ENCODE data around the gene ZMIZ2. TPM values are rescaled to one million over a fixed set of nuclear protein-coding genes. Genes with fewer than 3 reads are reported as not detected.
"Not testable (repeated sequence)": the region's sequence is repeated elsewhere in the genome, so short reads cannot be mapped to it uniquely, and the experiment has no call there.

ZMIZ2 gene, protein sequence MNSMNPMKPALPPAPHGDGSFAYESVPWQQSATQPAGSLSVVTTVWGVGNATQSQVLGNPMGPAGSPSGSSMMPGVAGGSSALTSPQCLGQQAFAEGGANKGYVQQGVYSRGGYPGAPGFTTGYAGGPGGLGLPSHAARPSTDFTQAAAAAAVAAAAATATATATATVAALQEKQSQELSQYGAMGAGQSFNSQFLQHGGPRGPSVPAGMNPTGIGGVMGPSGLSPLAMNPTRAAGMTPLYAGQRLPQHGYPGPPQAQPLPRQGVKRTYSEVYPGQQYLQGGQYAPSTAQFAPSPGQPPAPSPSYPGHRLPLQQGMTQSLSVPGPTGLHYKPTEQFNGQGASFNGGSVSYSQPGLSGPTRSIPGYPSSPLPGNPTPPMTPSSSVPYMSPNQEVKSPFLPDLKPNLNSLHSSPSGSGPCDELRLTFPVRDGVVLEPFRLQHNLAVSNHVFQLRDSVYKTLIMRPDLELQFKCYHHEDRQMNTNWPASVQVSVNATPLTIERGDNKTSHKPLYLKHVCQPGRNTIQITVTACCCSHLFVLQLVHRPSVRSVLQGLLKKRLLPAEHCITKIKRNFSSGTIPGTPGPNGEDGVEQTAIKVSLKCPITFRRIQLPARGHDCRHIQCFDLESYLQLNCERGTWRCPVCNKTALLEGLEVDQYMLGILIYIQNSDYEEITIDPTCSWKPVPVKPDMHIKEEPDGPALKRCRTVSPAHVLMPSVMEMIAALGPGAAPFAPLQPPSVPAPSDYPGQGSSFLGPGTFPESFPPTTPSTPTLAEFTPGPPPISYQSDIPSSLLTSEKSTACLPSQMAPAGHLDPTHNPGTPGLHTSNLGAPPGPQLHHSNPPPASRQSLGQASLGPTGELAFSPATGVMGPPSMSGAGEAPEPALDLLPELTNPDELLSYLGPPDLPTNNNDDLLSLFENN
- 81.3 TPM for polyA plus RNA-seq (2013, experiment 1 of 4)
- polyA plus RNA-seq (2013, experiment 2 of 4) = 80.1 TPM
- 57.4 TPM for polyA plus RNA-seq (2013, experiment 3 of 4)
- polyA plus RNA-seq (2013, experiment 4 of 4) = 69.0 TPM

DNA sequence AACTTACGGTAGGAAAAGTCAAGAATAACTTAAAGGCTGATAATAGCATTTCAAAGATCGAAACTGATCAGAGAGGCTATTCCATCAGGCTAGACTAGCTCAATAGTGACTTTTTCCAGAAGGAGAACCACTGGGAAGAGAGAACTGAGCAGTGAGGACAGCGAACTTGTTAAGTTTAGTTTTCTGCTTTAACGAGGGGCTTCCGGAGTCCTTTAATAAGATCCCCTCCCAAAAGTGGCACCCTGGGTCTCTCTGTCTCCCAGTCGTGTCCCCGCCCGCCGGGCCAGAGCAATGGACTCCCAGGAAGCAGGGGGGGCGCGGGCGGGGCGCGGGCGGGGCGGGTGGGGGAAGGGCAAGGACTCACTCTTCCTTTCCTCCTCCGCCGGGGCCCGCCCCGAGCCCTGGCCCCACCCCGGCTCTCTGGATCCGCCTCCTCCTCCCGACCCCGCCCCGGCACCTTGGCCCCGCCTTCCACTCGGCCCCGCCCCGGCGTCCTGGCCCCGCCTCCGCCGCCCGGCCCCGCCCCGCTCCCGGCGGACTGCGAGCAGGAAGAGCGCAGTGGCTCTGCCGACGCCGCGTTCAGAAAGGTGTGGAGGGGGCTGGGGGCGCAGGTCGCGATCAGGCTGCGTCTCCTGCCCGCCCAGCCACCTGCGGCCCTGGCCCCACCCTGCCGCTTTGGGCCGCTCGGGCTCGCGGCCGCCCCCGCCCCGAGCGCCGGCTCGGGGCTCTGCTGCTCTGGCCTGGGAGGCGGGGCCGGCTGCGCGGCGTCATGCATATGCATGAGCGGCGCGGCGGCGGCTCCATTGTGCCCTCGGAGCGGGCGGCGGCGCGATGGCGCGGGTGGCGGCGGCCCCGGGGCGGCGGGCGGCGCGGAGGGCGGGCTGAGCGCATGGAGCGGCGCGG, at the start of gene ZMIZ2:
Gene ZMIZ2, plus strand, starts transcription at position 803 of the 903 bp plus-strand sequence. CDS start 7,403 bp downstream, outside the sequence.
- Histone ChIP-seq H3K27ac (ENCODE audit: insufficient read depth, low read depth, low read length, poor library complexity, severe bottlenecking) (peak within 1 kb of the TSS; percentile 63), H3K9me3 (ENCODE audit: control insufficient read depth, low read length) (no peaks in the 10 kb centered on the region), H3K4me1 (ENCODE audit: control insufficient read depth, insufficient read depth, low read length) (peaks cover 13% of the 10 kb centered on the region), H3K27me3 (ENCODE audit: control insufficient read depth, insufficient read depth, low read length, poor library complexity, severe bottlenecking) (no peaks in the 10 kb centered on the region), H3K36me3 (ENCODE audit: control insufficient read depth, insufficient read depth, low read length) (no peaks in the 10 kb centered on the region), H3K4me3 (ENCODE audit: insufficient read depth, low read depth, low read length) (peak within 1 kb of the TSS; percentile 78)
- 2% methylated on average over 90 to 92 of the region's 92 CpGs for WGBS, 2 experiments

DNA sequence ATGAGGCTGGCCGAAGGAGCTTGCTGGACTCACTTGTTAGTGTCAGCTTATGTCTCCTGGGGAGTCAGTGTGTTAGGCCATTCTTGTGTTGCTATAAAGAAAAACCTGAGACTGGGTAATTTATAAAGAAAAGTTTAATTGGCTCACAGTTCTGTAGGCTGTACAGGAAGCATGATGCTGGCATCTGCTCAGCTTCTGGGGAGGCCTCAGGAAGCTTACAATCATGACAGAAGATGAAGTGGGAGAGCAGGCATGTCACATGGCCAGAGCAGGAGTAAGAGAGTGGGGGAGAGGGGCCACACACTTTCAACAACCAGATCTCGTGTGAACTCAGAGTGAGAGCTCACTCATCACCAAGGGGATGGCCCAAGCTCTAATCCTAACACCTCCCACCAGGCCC, 49.0 kb upstream of the ZMIZ2 start:
- H3K4me1 ChIP-seq (ENCODE audit: control insufficient read depth, insufficient read depth, low read length); H3K27me3 ChIP-seq (ENCODE audit: control insufficient read depth, insufficient read depth, low read length, poor library complexity, severe bottlenecking); H3K27ac ChIP-seq (ENCODE audit: insufficient read depth, low read depth, low read length, poor library complexity, severe bottlenecking); H3K9me3 ChIP-seq (ENCODE audit: control insufficient read depth, low read length); H3K4me3 ChIP-seq (ENCODE audit: insufficient read depth, low read depth, low read length): not testable (repeated sequence)
- WGBS, 2 experiments = 83 to 92% methylated on average over 2 of the region's 2 CpGs
- H3K36me3 ChIP-seq (ENCODE audit: control insufficient read depth, insufficient read depth, low read length) = peaks cover 37% of the 10 kb centered on the region

GRCh38 chr7:44700322-44700721, 48.3 kb upstream of the ZMIZ2 start:
- Histone ChIP-seq H3K4me3 (ENCODE audit: insufficient read depth, low read depth, low read length) (no peak overlapping the region), H3K27ac (ENCODE audit: insufficient read depth, low read depth, low read length, poor library complexity, severe bottlenecking) (no peak overlapping the region), H3K4me1 (ENCODE audit: control insufficient read depth, insufficient read depth, low read length) (no peaks in the 10 kb centered on the region), H3K9me3 (ENCODE audit: control insufficient read depth, low read length) (no peaks in the 10 kb centered on the region), H3K36me3 (ENCODE audit: control insufficient read depth, insufficient read depth, low read length) (peaks cover 36% of the 10 kb centered on the region), H3K27me3 (ENCODE audit: control insufficient read depth, insufficient read depth, low read length, poor library complexity, severe bottlenecking) (no peaks in the 10 kb centered on the region)
- WGBS, 2 experiments = 93 to 94% methylated on average over 8 of the region's 8 CpGs

GRCh38 chr7:44703391-44703790, 45.3 kb upstream of the ZMIZ2 start:
- H3K27ac ChIP-seq (ENCODE audit: insufficient read depth, low read depth, low read length, poor library complexity, severe bottlenecking); H3K4me1 ChIP-seq (ENCODE audit: control insufficient read depth, insufficient read depth, low read length); H3K27me3 ChIP-seq (ENCODE audit: control insufficient read depth, insufficient read depth, low read length, poor library complexity, severe bottlenecking); H3K9me3 ChIP-seq (ENCODE audit: control insufficient read depth, low read length); H3K4me3 ChIP-seq (ENCODE audit: insufficient read depth, low read depth, low read length): not testable (repeated sequence)
- peaks cover 21% of the 10 kb centered on the region for H3K36me3 ChIP-seq (ENCODE audit: control insufficient read depth, insufficient read depth, low read length)
- WGBS, 2 experiments = 94 to 96% methylated on average over 10 of the region's 10 CpGs

DNA sequence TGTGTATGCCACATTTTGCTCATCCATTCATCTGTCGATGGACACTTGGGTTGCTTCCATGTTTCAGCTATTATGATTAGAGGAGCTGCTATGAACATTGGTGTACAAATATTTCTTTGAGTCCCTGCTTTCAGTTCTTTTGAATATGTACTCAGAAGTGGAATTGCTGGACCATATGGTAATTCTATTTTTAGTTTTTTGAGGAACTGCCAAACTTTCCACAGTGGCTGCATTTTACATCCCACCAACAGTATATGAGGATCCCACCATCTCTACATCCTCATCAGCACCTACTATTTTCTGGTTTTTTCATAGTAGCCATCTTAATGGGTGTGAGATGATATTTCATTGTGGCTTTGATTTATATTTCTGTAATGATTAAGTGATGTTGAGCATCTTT, 44.7 kb upstream of the ZMIZ2 start:
- no peaks in the 10 kb centered on the region for H3K27me3 ChIP-seq (ENCODE audit: control insufficient read depth, insufficient read depth, low read length, poor library complexity, severe bottlenecking)
- H3K4me1 ChIP-seq (ENCODE audit: control insufficient read depth, insufficient read depth, low read length) = no peaks in the 10 kb centered on the region
- WGBS, 2 experiments = 100% methylated on average over 1 of the region's 1 CpG
- peaks cover 20% of the 10 kb centered on the region for H3K36me3 ChIP-seq (ENCODE audit: control insufficient read depth, insufficient read depth, low read length)
- H3K27ac ChIP-seq (ENCODE audit: insufficient read depth, low read depth, low read length, poor library complexity, severe bottlenecking) = no peak overlapping the region
- no peak overlapping the region for H3K4me3 ChIP-seq (ENCODE audit: insufficient read depth, low read depth, low read length)
- H3K9me3 ChIP-seq (ENCODE audit: control insufficient read depth, low read length) = no peaks in the 10 kb centered on the region

DNA sequence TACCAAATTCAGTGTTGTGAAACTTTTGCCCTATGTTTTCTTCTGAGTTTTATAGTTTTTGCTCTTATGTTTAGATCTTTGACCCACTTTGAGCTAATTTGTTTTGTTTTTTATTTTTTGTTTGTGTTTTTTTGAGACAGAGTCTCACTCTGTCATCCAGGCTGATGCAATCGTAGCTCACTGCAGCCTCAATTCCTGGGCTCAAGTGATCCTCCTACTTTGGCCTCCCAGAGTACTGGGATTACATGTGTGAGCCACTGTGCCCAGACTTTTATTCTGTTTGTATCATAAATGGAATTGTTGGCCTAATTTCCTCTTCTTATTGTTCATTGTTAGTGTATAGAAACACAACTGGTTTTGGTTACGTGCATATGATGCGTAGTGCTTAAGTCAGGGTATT, 43.2 kb upstream of the ZMIZ2 start:
- peaks cover 11% of the 10 kb centered on the region for H3K36me3 ChIP-seq (ENCODE audit: control insufficient read depth, insufficient read depth, low read length)

DNA sequence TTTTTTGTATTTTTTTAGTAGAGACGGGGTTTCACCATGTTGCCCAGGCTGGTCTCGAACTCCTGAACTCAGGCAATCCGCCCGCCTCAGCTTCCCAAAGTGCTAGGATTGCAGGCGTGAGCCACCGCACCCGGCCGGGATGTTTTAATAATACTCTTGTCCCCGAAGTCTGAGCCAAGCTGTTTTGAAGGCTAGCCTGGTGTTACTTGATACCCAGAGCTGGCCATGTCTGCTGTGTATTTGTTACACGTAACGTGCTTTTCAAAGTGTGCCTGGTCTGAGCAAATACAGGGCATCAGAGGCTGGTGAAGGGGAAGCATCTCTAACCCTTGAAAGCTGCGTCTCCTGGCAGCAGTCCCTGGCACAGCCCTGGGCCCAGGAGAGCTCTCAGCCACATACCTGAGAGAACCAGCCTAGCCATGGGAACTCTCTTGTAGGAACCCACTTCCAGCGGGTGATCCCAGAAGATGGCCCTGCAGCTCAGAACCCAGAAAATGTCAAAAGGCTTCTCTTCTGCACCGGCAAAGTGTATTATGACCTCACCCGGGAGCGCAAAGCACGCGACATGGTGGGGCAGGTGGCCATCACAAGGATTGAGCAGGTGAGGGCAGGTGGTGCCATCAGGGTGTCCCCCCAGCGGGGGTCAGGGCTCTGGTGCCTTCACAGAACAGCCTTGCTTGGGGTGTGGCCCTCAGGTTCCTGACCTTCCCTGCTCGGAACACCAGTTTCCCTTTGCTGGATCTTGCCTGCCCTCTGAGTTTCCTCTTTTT, 41.7 kb upstream of the ZMIZ2 start:
- no peaks in the 10 kb centered on the region for H3K27me3 ChIP-seq (ENCODE audit: control insufficient read depth, insufficient read depth, low read length, poor library complexity, severe bottlenecking)
- H3K36me3 ChIP-seq (ENCODE audit: control insufficient read depth, insufficient read depth, low read length) = peaks cover 11% of the 10 kb centered on the region
- no peaks in the 10 kb centered on the region for H3K9me3 ChIP-seq (ENCODE audit: control insufficient read depth, low read length)
- no peak overlapping the region for H3K4me3 ChIP-seq (ENCODE audit: insufficient read depth, low read depth, low read length)
- 95% methylated on average over 20 of the region's 20 CpGs for WGBS, 2 experiments
- H3K27ac ChIP-seq (ENCODE audit: insufficient read depth, low read depth, low read length, poor library complexity, severe bottlenecking) = no peak overlapping the region
- no peaks in the 10 kb centered on the region for H3K4me1 ChIP-seq (ENCODE audit: control insufficient read depth, insufficient read depth, low read length)

More for the DNA sequence above, 43.2 kb upstream of the ZMIZ2 start:
- Histone ChIP-seq H3K4me1 (ENCODE audit: control insufficient read depth, insufficient read depth, low read length) (no peaks in the 10 kb centered on the region), H3K27me3 (ENCODE audit: control insufficient read depth, insufficient read depth, low read length, poor library complexity, severe bottlenecking) (no peaks in the 10 kb centered on the region), H3K27ac (ENCODE audit: insufficient read depth, low read depth, low read length, poor library complexity, severe bottlenecking) (no peak overlapping the region), H3K4me3 (ENCODE audit: insufficient read depth, low read depth, low read length) (no peak overlapping the region), H3K9me3 (ENCODE audit: control insufficient read depth, low read length) (no peaks in the 10 kb centered on the region)
- 91 to 95% methylated on average over 3 of the region's 3 CpGs for WGBS, 2 experiments

DNA sequence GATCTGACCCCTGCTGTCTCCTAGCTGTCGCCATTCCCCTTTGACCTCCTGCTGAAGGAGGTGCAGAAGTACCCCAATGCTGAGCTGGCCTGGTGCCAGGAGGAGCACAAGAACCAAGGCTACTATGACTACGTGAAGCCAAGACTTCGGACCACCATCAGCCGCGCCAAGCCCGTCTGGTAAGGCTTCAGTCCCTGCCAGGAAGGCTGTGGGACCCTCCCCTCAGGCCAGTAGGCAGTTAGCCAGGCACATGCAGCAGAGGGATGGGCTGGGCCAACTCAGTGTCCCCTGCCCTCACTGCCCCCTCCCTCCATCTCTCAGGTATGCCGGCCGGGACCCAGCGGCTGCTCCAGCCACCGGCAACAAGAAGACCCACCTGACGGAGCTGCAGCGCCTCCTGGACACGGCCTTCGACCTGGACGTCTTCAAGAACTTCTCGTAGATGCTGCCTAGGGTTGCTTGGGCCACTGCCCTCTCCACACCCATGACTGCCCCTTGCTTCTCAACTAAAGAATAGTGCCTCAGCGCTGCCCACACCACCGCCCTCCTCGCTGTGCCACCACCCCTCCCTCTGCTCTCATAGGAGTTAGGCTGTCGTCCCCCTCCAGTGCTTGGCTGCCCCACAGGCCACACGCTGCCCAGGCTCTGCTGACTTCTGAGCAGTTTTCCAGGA, 41.0 kb upstream of the ZMIZ2 start:
- WGBS, 2 experiments = 95 to 96% methylated on average over 21 of the region's 21 CpGs
- H3K27me3 ChIP-seq (ENCODE audit: control insufficient read depth, insufficient read depth, low read length, poor library complexity, severe bottlenecking) = no peaks in the 10 kb centered on the region

More for the DNA sequence above, 41.0 kb upstream of the ZMIZ2 start:
- H3K27ac ChIP-seq (ENCODE audit: insufficient read depth, low read depth, low read length, poor library complexity, severe bottlenecking) = no peak overlapping the region
- no peaks in the 10 kb centered on the region for H3K9me3 ChIP-seq (ENCODE audit: control insufficient read depth, low read length)
- H3K36me3 ChIP-seq (ENCODE audit: control insufficient read depth, insufficient read depth, low read length) = peaks cover 11% of the 10 kb centered on the region
- no peak overlapping the region for H3K4me3 ChIP-seq (ENCODE audit: insufficient read depth, low read depth, low read length)
- H3K4me1 ChIP-seq (ENCODE audit: control insufficient read depth, insufficient read depth, low read length) = no peaks in the 10 kb centered on the region
